GM21367 (cell line): ENCODE data around the gene IRF2.
A peak's percentile ranks its signal among the peaks of the same experiment; 100 is the strongest.

Experiments used
- ATAC-seq: cut with Tn5 transposase; IDR thresholded peaks from one replicate; pipeline ENCODE4 v1.9.1; 2021; ENCODE audit not compliant: unreplicated experiment

Gene IRF2

GRCh38 chr4:184409911-184410692 is 64.2 kb downstream of the IRF2 start:
- no peak for ATAC-seq

- ATAC-seq: no peak
These were observed 64.8 kb downstream of the IRF2 start for GRCh38 chr4:184409502-184409901.

- ATAC-seq: no peak
These were observed 65.7 kb downstream of the IRF2 start for GRCh38 chr4:184408684-184409081.

GRCh38 chr4:184408021-184408683 is 66.2 kb downstream of the IRF2 start:
- ATAC-seq: no peak

- no peak for ATAC-seq
These were observed 67.4 kb downstream of the IRF2 start for GRCh38 chr4:184406958-184407391.

GRCh38 chr4:184404047-184404446 is 70.3 kb downstream of the IRF2 start:
- ATAC-seq: no peak

- no peak for ATAC-seq
These were observed 71.0 kb downstream of the IRF2 start for GRCh38 chr4:184403384-184403781.

GRCh38 chr4:184402740-184403383 is 71.5 kb downstream of the IRF2 start:
- no peak for ATAC-seq

GRCh38 chr4:184402239-184402638 is 72.1 kb downstream of the IRF2 start:
- no peak for ATAC-seq

GRCh38 chr4:184401397-184402171 is 72.8 kb downstream of the IRF2 start:
- ATAC-seq: no peak

- no peak for ATAC-seq
These were observed 73.5 kb downstream of the IRF2 start for GRCh38 chr4:184400891-184401290.

- no peak for ATAC-seq
These were observed 73.9 kb downstream of the IRF2 start for GRCh38 chr4:184400375-184400870.

GRCh38 chr4:184399512-184399908 is 74.8 kb downstream of the IRF2 start:
- ATAC-seq: no peak

GRCh38 chr4:184398741-184399511 is 75.4 kb downstream of the IRF2 start:
- no peak for ATAC-seq

- no peak for ATAC-seq
These were observed 76.7 kb downstream of the IRF2 start for GRCh38 chr4:184397516-184398163.

- no peak for ATAC-seq
These were observed 77.5 kb downstream of the IRF2 start for GRCh38 chr4:184396570-184397515.

- ATAC-seq: peak; percentile 90
These were observed 78.4 kb downstream of the IRF2 start for GRCh38 chr4:184395971-184396391.

GRCh38 chr4:184395451-184395917 is 78.9 kb downstream of the IRF2 start:
- ATAC-seq: peak; percentile 13
